ENCODE measurements around the gene RPS15.
"Not testable (repeated sequence)": the region's sequence is repeated elsewhere in the genome, so short reads cannot be mapped to it uniquely, and the experiment has no call there.

RPS15 gene

GRCh38 chr19:1437609-1438008 lies 587 bp upstream of the RPS15 start:
- DNase-seq = no peak

DNA sequence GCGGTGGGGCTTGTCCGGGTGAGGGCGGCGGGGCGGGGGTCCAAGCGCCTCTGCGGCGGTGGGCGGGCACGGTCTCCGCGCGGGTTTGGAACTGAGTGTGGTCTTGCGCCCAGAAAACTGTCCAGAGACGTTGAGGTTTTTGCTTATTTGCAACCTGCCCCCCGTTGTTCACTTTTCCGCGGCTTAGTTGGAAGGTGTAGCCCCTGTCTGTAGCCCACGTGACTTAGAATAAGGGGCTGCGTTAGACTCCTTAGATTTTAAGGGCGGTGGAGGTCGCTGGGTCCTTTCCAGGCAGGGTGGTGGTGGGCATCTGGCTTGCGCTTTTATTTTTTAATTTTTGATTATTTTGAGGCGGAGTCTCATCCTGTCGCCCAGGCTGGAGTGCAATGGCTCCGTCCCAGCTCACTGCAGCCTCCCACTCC lies 748 bp downstream of the RPS15 start:
- DNase-seq = no peak

GRCh38 chr19:1439525-1440417 lies 1.6 kb downstream of the RPS15 start:
- DNase-seq = not testable (repeated sequence)

DNA sequence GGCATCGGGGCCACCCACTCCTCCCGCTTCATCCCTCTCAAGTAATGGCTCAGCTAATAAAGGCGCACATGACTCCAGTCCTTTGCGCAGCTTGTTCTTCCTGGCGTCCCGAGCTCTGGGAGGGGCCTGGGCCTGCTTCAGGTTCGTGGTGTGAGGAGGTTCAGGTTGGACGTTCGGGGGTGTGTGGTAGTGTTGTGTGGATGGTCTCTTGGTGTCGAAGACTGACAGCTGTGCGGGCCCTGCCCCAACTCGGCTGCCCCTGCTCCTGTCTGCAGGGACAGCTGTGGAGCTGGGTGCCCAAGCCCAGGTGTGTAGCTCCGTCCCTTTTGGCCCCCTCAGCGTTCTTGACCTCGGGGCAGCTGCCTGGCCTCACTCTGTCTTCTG lies 2.2 kb downstream of the RPS15 start:
- DNase-seq = no peak

DNA sequence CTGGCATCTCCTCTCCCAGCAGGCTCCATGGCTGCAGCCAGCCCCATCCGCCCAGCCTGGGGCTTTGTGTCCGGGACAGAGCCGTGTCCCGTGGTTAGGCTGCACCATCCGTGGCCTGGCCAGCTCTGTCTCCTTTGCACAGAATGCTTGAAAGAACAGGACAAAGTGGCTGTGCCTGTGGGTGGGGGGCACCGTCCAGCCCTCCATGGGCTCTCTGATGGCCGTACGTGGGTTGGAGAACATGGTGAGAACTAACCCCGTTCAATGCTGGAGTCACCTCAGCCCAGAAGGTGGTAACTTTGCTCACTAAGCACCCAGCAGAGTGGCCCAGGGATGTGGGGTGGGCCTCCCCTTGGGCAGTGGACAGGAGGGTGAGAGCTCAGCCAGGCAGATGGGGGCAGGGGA lies 2.8 kb downstream of the RPS15 start:
- no peak for DNase-seq

- no peak for DNase-seq
Observed at GRCh38 chr19:1441677-1442438, 3.7 kb downstream of the RPS15 start.

DNA sequence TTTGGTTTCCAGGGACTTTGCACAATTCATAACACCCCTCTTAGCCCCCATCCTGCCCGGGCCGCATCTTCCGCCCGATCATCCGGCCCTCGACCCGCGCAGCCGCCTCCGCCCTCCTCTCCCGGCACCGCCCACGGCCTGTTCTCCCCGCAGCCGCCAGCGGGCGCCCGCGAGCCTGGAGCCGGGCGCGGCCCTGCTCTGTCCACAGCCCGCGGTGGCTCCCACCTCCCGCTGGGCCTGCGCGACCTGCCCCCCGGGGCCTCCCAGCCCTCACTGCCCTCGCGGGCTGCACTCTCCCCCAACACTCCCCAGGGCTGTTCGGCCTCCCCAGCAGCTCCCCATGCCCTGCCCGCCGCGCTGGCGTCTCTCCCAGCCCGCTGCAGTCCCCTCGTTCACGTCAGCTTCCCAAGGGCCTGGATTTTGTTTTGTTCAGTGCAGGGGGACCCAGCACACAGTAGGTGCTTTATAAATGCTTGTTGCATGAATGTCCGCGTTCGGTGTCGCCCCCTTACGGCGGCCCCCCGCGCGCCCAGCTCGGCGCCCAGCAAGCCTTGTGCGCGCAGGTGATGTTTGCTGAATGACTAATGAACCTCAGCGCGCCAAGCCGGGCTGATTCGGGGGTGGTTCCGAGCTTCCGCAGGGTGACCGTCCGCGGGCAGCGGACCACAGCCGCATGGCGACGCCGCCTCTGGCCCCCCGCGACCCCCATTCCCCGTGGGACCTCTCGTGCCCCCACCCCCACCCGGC lies 7.2 kb downstream of the RPS15 start:
- DNase-seq = no peak

DNA sequence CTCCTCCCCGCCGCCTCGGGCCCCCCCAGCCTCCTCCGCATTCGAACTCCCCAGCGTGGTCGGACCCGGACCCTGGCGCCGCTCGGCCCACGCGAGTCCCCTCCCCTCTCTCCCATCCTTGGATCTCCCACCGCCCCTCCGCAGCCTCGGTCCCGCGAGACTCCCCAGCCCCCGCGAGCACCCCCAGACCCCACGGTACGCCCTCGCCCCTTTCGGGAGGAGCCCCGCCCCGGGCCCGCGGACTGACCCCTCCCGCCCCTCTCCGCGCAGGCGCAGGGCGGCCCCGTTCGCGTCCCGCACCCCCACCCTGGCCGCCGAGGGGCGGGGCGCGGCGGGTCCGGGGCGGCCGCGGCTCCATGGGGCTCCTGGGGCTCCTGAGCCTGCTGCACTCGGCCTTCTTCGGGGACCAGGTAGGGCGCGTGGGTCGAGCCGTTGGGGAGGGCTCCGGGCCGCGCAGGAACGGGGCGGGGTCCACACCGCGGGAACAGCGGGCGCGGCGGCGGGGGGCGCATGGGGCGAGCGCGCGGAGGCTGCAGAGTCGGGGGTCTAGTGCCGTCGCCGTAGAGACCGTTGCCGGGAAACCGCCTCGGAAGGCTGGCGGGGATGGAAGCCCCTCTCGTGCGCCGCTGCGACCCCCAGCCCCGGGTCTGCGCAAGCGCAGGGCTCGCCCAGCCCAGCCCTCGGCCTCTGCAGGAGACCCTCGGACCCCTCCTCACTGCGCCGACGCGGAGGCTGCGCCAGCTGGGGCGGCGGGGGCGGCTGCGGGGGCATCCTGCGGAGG lies 7.9 kb downstream of the RPS15 start:
- no peak for DNase-seq

DNA sequence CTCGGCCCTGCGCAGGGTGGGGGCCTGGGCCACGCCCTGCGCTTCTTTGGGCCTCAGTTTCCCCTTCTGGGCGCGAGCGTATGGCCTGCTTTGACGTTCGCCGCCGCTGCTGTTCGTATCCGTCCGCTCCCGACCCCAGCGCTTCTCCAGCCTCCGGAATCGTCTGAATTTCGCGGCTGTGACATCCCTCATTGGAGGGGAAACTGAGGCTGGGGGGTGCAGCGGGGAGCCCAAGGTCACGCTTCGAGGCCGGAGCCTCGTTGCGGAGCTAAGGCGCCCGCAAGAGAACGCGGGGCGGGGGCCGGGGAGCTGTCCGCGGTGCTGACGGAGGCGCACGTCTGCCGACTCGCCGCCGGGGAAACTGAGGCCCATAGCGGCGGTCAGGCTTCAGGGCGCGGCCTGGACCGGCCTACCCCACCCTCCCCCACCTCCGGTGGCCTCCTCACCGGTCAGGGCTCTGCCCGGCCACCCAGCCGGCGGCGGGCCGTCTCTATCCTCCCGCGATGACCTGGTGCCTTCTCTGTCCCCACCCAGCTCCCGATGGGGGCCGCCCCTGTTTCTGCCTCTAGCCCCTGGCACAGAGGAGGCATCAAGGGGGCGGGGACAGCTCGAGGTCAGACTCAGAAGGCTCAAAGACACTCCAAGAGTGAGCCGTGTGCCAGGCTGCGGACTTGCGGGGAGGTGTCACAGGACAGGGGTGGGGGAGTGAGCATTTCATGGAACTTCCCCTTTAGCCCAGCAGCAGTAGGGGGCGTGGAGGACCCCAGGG lies 8.7 kb downstream of the RPS15 start:
- no peak for DNase-seq

DNA sequence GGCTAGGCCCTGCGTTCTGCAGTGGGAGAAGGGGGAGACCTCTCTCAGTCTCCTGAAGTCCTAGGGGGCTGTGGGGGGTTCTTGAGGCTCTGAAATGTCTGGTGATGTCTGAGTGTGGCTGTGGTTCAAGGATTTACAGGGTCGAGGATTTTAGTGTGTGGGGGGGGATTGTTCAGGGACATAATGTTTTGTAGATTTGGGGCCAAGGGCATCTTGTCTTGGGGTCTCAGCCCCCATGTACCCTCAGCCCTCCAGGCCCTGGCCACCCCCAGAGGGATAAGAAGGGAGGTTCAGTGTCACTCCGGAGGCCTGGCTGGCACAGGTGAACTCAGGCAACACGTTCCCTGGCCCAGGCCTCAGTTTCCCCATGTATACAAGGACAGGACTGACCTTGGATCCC lies 9.3 kb downstream of the RPS15 start:
- no peak for DNase-seq

- no peak for DNase-seq
Observed at GRCh38 chr19:1447944-1448343, 9.7 kb downstream of the RPS15 start.

DNA sequence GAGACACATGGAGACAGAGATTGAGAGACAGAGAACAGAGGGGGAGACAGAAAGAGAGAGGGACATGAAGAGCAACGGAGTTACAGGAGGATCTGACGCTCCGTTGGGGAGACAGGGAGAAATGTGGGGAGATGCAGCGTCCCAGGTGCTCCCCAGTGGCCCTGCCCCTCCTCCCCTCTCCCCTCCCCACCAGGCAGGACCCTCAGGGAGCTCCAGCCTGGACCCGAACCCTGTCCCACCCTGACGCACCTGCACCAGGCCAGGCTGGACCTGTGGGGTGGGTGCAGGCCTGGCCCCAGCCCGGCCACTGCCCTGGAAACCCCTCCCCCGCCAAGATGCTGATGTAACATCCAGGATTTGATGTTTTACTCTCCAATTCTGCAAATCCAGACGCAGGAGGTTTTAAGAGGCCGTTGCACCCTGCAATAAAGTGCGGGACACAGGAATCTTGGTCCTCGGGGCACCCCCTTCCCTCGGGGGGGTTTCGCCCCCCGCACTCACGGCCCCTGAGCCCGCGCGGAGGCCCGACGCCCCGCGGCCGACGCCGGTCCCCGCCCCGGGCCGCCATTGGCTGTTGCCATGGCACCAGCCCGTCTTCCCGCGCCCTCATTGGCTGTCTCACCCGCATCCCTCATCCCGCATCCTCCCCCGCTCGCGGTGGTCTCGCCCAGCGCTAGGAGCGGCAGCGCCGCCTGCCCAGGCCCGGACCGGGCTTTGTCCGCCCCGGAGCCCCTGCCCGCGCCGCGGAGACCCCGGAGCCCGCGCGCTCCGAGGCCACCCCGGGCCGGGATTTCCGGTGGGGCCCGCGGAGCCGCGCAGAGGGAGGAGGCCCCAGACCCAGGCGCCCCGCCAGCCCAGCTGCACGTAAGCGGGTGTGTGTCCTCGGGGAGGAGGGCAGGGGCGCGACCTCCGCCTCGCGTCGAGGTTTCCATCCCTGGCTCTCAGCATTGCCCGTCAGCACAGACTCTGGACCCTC lies 11.6 kb downstream of the RPS15 start, which contains the start of gene APC2:
TSS of gene APC2 (plus strand) at position 655 of the 976 bp plus-strand sequence. CDS start 2,881 bp downstream, outside the sequence.
- DNase-seq = no peak

DNA sequence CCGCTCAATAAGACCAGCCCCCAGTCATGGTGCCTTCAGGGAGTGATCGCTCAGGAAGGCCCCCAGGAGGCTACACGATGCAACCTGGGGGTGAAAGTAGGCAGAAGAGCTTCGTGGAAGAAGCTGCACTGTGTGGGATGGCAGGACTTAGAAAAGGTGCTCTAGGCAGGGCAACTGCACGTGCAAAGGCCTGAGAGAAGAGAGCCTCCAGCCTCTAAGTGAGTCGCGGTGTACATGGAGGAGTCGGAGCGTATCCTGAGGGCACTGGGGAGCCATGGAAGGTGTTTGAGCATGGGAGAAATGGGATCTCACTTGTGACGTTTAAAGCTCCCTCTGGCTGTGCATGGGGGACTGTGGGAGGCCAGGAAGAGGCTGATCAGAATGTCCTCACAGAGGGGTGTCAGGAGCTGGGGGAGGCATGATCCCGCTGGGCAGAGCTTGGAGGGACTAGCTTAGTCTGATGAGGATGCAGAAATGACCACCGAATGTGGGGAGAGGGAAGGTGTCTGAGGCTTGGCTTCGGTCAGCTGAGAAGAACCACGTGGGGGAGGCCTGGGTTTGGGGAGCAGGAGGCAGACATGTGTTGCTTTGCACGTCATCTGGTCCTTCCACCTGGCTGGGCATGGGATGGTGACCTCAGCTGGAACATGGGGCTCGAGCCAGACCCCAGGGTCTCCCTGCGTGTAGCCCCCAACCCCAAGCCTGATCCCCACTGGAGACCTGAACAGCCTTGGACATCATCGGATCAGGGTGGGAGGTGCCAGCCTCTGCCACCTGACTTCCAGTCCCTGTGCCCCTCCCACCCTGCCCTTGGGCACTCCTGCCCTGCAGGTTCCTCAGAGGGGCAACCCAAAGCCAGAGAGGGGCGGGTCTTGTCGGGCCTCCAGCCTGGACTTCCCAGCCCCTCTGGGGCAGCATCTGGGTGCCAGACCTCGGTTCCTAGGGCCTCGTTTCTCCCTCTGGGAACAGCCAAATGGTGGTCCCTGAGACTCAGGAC lies 12.8 kb downstream of the RPS15 start:
- no peak for DNase-seq

- no peak for DNase-seq
Observed at GRCh38 chr19:1451916-1452801, 14.0 kb downstream of the RPS15 start.

DNA sequence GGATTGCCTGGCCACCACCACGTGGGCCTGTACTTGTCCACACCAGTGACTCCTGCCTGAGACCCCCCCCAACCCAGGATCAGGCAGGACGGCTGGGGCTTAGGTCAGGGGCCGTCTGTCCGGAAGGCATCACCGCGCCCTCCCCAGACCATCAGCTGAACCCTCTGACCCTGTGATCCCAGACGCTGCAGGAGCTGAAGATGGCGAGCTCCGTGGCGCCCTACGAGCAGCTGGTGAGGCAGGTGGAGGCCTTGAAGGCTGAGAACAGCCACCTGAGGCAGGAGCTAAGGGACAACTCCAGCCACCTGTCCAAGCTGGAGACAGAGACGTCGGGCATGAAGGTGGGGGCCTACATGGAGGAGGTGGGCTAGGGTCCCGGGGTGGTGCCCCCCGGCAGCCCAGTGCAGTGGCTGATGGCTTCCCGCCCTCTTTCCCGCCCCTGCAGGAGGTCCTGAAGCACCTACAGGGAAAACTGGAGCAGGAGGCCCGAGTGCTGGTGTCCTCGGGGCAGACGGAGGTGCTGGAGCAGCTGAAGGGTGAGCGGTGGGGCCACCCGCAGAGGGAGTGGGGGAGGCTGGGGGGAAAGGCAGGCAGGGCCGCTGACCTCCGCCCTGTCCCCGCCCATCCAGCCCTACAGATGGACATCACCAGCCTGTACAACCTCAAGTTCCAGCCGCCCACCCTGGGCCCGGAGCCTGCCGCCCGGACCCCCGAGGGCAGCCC lies 14.8 kb downstream of the RPS15 start:
- no peak for DNase-seq

GRCh38 chr19:1453525-1454364 lies 15.5 kb downstream of the RPS15 start:
- no peak for DNase-seq

DNA sequence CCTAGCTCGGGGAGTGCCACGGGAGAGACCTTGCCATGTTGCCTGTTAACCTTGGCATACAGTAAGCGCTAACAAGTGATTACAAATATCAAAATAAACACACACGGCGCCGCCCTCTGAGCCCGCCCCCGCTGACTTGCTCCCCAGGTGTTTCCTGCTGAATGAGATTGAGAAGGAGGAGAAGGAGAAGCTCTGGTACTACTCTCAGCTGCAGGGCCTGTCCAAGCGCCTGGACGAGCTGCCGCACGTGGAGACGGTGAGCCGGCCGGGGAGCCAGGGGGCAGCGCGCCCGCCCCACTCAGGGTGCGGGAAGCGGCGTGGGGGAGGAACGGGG lies 16.8 kb downstream of the RPS15 start:
- DNase-seq = no peak

All from SIG-M5 (cell line).